ENCODE measurements around the gene NEURL1B. TPM values are rescaled to one million over a fixed set of nuclear protein-coding genes. Genes with fewer than 3 reads are reported as not detected.
"Not testable (repeated sequence)": the region's sequence is repeated elsewhere in the genome, so short reads cannot be mapped to it uniquely, and the experiment has no call there.

The NEURL1B gene
- total and polyA plus RNA-seq, 11 donors, result 11.8 to 47.1 (median 25.8) TPM

DNA sequence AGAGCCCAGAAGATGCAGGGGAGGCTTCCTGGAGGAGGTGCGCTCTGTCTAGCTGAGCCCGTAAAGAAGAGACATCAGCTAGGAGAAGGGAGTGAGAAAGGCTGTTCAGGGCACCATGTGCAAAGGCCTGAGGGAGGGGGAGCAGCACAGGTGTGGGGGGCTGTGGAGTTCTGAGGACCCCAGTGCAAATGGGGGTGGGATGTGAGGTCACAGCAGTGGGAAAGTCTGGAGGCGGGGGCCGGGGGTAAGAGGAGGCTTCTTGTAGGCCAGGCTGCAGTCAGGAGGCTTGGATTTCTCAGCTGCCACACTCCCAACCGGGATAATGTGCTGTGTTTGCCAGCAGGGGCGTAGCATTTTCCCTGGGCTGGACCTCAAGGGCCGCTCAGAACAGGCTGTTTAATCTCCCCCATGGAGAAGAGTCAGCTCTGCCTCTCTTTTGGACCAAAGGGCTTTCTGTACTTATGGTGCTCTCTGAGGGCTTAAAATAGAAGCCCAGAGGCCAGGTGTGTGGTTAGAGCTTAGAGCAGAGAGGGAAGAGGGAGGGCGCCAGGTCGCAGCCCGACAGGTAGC is 5.7 kb downstream of the NEURL1B start:
- intact Hi-C loops (cut with DNase I), result loop anchor here in 6 of 10 donors (5.0 to 10.0 kb wide), 5 partner anchors 40 to 92 kb away; no protein-coding TSS in a partner anchor
- peaks cover 0 to 4% (median 0%) of the 10 kb centered on the region in 9 donors for H3K27me3 ChIP-seq
- 41 to 52% (median 44%) methylated on average over 5 to 10 of the region's 10 CpGs for WGBS, 4 donors
- H3K36me3 ChIP-seq, result peaks cover 0 to 42% (median 10%) of the 10 kb centered on the region in 9 donors
- peak overlapping the region in 11 of 12 donors; percentile 68 to 99 (median 96) for H3K27ac ChIP-seq
- DNase-seq, result peak in 4 of 5 donors; percentile 51 to 70 (median 61)
- TF ChIP-seq, protein P1, sequence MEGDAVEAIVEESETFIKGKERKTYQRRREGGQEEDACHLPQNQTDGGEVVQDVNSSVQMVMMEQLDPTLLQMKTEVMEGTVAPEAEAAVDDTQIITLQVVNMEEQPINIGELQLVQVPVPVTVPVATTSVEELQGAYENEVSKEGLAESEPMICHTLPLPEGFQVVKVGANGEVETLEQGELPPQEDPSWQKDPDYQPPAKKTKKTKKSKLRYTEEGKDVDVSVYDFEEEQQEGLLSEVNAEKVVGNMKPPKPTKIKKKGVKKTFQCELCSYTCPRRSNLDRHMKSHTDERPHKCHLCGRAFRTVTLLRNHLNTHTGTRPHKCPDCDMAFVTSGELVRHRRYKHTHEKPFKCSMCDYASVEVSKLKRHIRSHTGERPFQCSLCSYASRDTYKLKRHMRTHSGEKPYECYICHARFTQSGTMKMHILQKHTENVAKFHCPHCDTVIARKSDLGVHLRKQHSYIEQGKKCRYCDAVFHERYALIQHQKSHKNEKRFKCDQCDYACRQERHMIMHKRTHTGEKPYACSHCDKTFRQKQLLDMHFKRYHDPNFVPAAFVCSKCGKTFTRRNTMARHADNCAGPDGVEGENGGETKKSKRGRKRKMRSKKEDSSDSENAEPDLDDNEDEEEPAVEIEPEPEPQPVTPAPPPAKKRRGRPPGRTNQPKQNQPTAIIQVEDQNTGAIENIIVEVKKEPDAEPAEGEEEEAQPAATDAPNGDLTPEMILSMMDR (IDR thresholded peaks at IDR 0.05), result peak; percentile 12 to 60 (median 40)
- TF ChIP-seq POLR2A (IDR thresholded peaks at IDR 0.05), result no peak
- peaks cover 4 to 94% (median 54%) of the 10 kb centered on the region in 12 donors for H3K4me1 ChIP-seq
- ATAC-seq, result peak; percentile 34 to 67 (median 54)
- H3K9me3 ChIP-seq, result no peaks in the 10 kb centered on the region
- peak overlapping the region in 8 of 12 donors; percentile 73 to 98 (median 88) for H3K4me3 ChIP-seq

DNA sequence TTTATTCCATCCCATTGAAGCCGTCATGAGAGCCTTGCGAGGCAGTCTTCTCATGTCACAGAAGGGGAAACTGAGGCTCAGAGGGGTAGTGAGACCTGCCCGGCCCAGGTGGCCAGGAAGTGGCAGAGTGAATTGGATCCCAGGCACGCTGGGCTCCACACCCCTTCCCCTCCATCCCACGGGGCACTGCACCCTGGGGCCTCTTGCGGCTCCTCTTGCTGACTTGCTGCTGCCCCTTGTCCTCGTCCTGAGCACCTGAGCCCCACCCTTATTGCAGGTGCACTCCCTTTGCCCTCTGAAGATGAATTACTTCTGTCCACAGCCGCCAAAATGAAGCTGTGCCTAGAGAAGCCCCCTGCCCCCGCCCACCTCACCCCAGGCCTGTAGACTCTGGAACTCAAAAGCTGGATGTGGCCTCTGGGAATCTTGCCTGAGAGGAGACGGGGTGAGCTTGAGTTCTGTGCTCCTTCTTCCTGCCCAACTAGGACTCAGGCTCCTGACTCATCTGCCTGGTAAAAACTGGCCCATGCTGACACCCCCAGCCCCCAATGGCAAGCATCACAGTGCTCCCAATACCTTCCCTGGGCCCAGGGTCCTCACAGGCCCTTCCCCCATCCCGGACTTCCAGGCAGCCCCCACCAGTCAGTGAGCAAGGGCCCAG is 6.4 kb downstream of the NEURL1B start:
- TF ChIP-seq POLR2A (IDR thresholded peaks at IDR 0.05), result no peak
- TF ChIP-seq, protein P1 (IDR thresholded peaks at IDR 0.05), result no peak
- DNase-seq (peak in 1 of 5 donors; percentile 33), ATAC-seq (no peak)
- Histone ChIP-seq H3K27me3 (no peaks in the 10 kb centered on the region), H3K27ac (peak overlapping the region; percentile 12 to 99 (median 96)), H3K9me3 (no peaks in the 10 kb centered on the region), H3K36me3 (peaks cover 0 to 42% (median 10%) of the 10 kb centered on the region in 9 donors), H3K4me1 (peaks cover 4 to 99% (median 56%) of the 10 kb centered on the region in 12 donors), H3K4me3 (peak overlapping the region in 6 of 12 donors; percentile 76 to 98 (median 94))
- WGBS, 4 donors, result 58 to 67% (median 64%) methylated on average over 10 to 11 of the region's 11 CpGs
- intact Hi-C loops (cut with DNase I), result loop anchor here in 6 of 10 donors (5.0 to 10.0 kb wide), 5 partner anchors 40 to 93 kb away; no protein-coding TSS in a partner anchor

DNA sequence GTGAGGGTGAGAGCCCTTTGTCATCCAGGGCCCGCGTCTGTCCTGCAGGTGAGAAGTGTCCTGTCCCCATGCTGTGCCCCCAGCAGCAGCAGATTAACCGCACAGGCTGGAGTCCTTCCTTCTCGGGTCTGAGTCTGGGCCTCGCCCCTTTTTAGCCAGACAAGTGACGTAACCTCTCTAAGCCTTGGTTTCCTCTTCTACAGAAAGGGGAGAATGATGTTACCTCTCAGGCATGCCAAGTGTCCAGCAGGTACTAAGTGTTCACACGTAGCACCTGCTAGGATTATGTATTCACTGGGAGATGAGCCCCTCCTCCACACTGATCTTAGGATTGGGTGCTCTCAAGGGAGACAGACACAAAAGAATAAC is 6.9 kb downstream of the NEURL1B start:
- H3K27me3 ChIP-seq, result no peaks in the 10 kb centered on the region
- DNase-seq (peak in 1 of 5 donors; percentile 53), ATAC-seq (peak in 2 of 4 donors; percentile 8 to 26)
- H3K36me3 ChIP-seq, result peaks cover 0 to 42% (median 10%) of the 10 kb centered on the region in 9 donors
- intact Hi-C loops (cut with DNase I), result loop anchor here in 6 of 10 donors (5.0 to 10.0 kb wide), 5 partner anchors 39 to 93 kb away; no protein-coding TSS in a partner anchor
- H3K9me3 ChIP-seq, result no peaks in the 10 kb centered on the region
- peaks cover 4 to 99% (median 58%) of the 10 kb centered on the region in 12 donors for H3K4me1 ChIP-seq
- peak overlapping the region in 11 of 12 donors; percentile 12 to 99 (median 96) for H3K27ac ChIP-seq
- peak overlapping the region in 2 of 12 donors; percentile 87 to 98 for H3K4me3 ChIP-seq
- WGBS, 4 donors, result 44 to 61% (median 53%) methylated on average over 7 of the region's 7 CpGs
- TF ChIP-seq, protein P1 (IDR thresholded peaks at IDR 0.05), result no peak
- TF ChIP-seq POLR2A (IDR thresholded peaks at IDR 0.05), result no peak

DNA sequence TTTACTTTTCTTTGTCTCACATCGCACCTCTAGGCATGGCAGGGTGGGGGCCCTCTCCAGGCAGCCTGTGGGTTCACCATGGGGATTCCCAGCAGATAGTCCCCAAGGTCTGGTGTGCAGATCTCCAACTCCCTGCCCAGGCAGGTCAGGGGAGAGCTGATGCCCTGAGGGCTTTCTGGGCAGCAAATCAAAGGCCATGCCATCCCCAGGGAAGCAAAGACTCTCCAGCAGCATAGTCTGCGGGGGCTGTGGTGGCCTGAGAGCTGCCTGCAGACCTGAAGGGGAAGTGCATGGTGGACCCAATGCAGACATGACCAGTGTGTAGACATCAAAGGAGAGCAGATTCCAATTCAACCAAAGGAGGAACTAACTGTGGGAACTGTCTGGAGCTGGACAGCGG is 7.7 kb downstream of the NEURL1B start:
- WGBS, 4 donors, result 63 to 72% (median 66%) methylated on average over 3 of the region's 3 CpGs
- TF ChIP-seq POLR2A (IDR thresholded peaks at IDR 0.05), result no peak
- TF ChIP-seq, protein P1 (IDR thresholded peaks at IDR 0.05), result no peak
- DNase-seq (peak in 1 of 5 donors; percentile 43), ATAC-seq (peak in 1 of 4 donors; percentile 7)
- intact Hi-C loops (cut with DNase I), result loop anchor here in 6 of 10 donors (5.0 to 10.0 kb wide), 5 partner anchors 39 to 94 kb away; no protein-coding TSS in a partner anchor
- H3K4me1 ChIP-seq, result peaks cover 4 to 96% (median 57%) of the 10 kb centered on the region in 12 donors
- no peaks in the 10 kb centered on the region for H3K27me3 ChIP-seq
- H3K36me3 ChIP-seq, result peaks cover 0 to 40% (median 8%) of the 10 kb centered on the region in 9 donors
- H3K27ac ChIP-seq, result peak overlapping the region in 10 of 12 donors; percentile 5 to 99 (median 94)
- H3K9me3 ChIP-seq, result no peaks in the 10 kb centered on the region
- H3K4me3 ChIP-seq, result no peak overlapping the region

GRCh38 chr5:172656496-172656895 is 15.4 kb downstream of the NEURL1B start:
- intact Hi-C loops (cut with DNase I), result loop anchor here in 1 of 10 donors (5.0 kb wide), 1 partner anchor 36 kb away; no protein-coding TSS in a partner anchor
- Histone ChIP-seq H3K36me3 (peaks cover 0 to 23% (median 3%) of the 10 kb centered on the region in 9 donors), H3K4me1 (peaks cover 15 to 87% (median 63%) of the 10 kb centered on the region in 12 donors), H3K4me3 (peak overlapping the region in 2 of 12 donors; percentile 5 to 9), H3K27ac (peak overlapping the region in 10 of 12 donors; percentile 29 to 93 (median 89)), H3K9me3 (peaks cover 0 to 14% (median 5%) of the 10 kb centered on the region in 12 donors)
- DNase-seq, ATAC-seq, H3K27me3 ChIP-seq: not testable (repeated sequence)
- WGBS, 4 donors, result 64 to 82% (median 77%) methylated on average over 13 of the region's 13 CpGs

Data from heart left ventricle (tissue), 16 donors.